PC-9 (cell line): ENCODE data around the gene TEKT2. TPM values are rescaled to one million over a fixed set of nuclear protein-coding genes. Genes with fewer than 3 reads are reported as not detected.

Source experiments
- BruUV-seq: library from RNA; stranded (reverse); fragments of 400-500 nt; replicated peaks from 2 replicates; lab custom pipeline; 2021; lab: Mats Ljungman, UMichigan
- CTCF ChIA-PET: fragments of 300-600 bp; sonication (Branson Sonifier 250); formaldehyde crosslinking; loops from one replicate; lab custom pipeline; 2022; ENCODE audit warnings: antibody characterized with exemption; lab: Charles Lee
- POLR2A ChIA-PET: fragments of 300-600 bp; sonication (Branson Sonifier 250); formaldehyde crosslinking; loops from one replicate; lab custom pipeline; 2022; ENCODE audit warnings: antibody characterized with exemption; ENCODE audit not compliant: unreplicated experiment; lab: Charles Lee
- DNase-seq, 2 experiments: peaks; one replicate each; pipeline versions ENCODE4 v3.0.0 to v3.0.0-alpha.2; 2015 to 2022; ENCODE audit warnings: mixed read lengths in 1 of 2
- H2AFZ ChIP-seq: fragments of 200-600 bp; sonication (generic); 2 replicates; pipeline ENCODE4 v1.8.1; 2017; ENCODE audit warnings: antibody characterized with exemption
- H3F3A ChIP-seq: fragments of 200-600 bp; sonication (generic); 2 replicates; pipeline ENCODE4 v1.8.1; 2017; ENCODE audit warnings: antibody characterized with exemption, mild to moderate bottlenecking, low read depth; ENCODE audit not compliant: insufficient read depth
- H3K27ac ChIP-seq: fragments of 200-600 bp; sonication (generic); 2 replicates; pipeline ENCODE4 v1.6.1; 2016; ENCODE audit warnings: mixed run types
- H3K27me3 ChIP-seq: fragments of 200-600 bp; sonication (generic); 2 replicates; pipeline ENCODE4 v1.6.1; 2016; ENCODE audit warnings: low read depth, mixed run types; ENCODE audit not compliant: insufficient read depth
- H3K36me3 ChIP-seq: fragments of 200-600 bp; sonication (generic); 2 replicates; pipeline ENCODE4 v1.6.1; 2016; ENCODE audit warnings: low read depth, mixed run types
- H3K4me1 ChIP-seq: fragments of 200-600 bp; sonication (generic); replicated peaks from 2 replicates; pipeline ENCODE4 v1.6.1; 2016; ENCODE audit warnings: mixed run types; ENCODE audit not compliant: insufficient read depth
- H3K4me2 ChIP-seq: fragments of 200-600 bp; sonication (generic); 2 replicates; pipeline ENCODE4 v1.6.1; 2017; ENCODE audit warnings: mixed run types
- H3K4me3 ChIP-seq: fragments of 200-600 bp; sonication (generic); 2 replicates; pipeline ENCODE4 v1.6.1; 2016; ENCODE audit warnings: mixed run types
- H3K79me2 ChIP-seq: fragments of 200-600 bp; sonication (generic); 2 replicates; pipeline ENCODE4 v1.6.1; 2017; ENCODE audit warnings: low read depth, mixed run types
- H3K9me2 ChIP-seq: fragments of 200-600 bp; sonication (generic); 2 replicates; pipeline ENCODE4 v1.8.1; 2017; ENCODE audit warnings: mild to moderate bottlenecking; ENCODE audit not compliant: insufficient read depth
- H3K9me3 ChIP-seq: fragments of 200-600 bp; sonication (generic); 2 replicates; pipeline ENCODE4 v1.8.1; 2016; ENCODE audit warnings: low read depth; ENCODE audit not compliant: insufficient read depth
- H4K20me1 ChIP-seq: fragments of 200-600 bp; sonication (generic); 2 replicates; pipeline ENCODE4 v1.8.1; 2017; ENCODE audit not compliant: insufficient read depth
- EZH2 ChIP-seq: fragments of 200-600 bp; sonication (generic); IDR thresholded peaks from 2 replicates; pipeline ENCODE4 v1.8.0; 2017; ENCODE audit warnings: antibody characterized with exemption, low read depth
- intact Hi-C: fragments of 100-400 bp; cut with micrococcal nuclease; formaldehyde crosslinking; loops from one replicate; pipeline ENCODE4 v1.10.0; 2022; ENCODE audit not compliant: unreplicated experiment
- total RNA-seq: library from RNA; stranded (reverse); gene quantifications from 2 replicates; pipeline ENCODE4 v1.2.3, GENCODE V29; 2021
- TF ChIP-seq, protein P1 (sequence below): fragments of 200-600 bp; sonication (generic); conservative IDR thresholded peaks from 2 replicates; pipeline ENCODE4 v1.6.1; 2017; ENCODE audit warnings: mixed run types, antibody characterized with exemption, mild to moderate bottlenecking, moderate library complexity

Gene TEKT2
- total RNA-seq, 1 experiment from 2014 or later = 1.1 TPM

- no peak overlapping the region for H3K27ac ChIP-seq
- intact Hi-C loops = no loop called here
These were observed 24.4 kb downstream of the TEKT2 start for GRCh38 chr1:36108314-36108713.

GRCh38 chr1:36109041-36109679 is 25.3 kb downstream of the TEKT2 start:
- no peaks in the 10 kb centered on the region for H3K9me2 ChIP-seq
- H3K4me3 ChIP-seq = no peak overlapping the region
- H3K4me1 ChIP-seq = peaks cover 17% of the 10 kb centered on the region
- H4K20me1 ChIP-seq = no peaks in the 10 kb centered on the region
- no peaks in the 10 kb centered on the region for H3K36me3 ChIP-seq
- CTCF ChIA-PET = interaction anchor here (0.6 to 0.7 kb wide), 3 partner anchors 9 to 191 kb away, joined by 3 to 6 read pairs (median 5); no protein-coding TSS in a partner anchor
- intact Hi-C loops = no loop called here
- H3K9me3 ChIP-seq = no peaks in the 10 kb centered on the region
- POLR2A ChIA-PET = no interaction called here
- H3K79me2 ChIP-seq = no peaks in the 10 kb centered on the region
- H3K27me3 ChIP-seq = no peaks in the 10 kb centered on the region
- H3K27ac ChIP-seq = no peak overlapping the region
- H2AFZ ChIP-seq = peak overlapping the region; percentile 78
- DNase-seq = peak; percentile 63 to 77
- no TSS peak for BruUV-seq
- TF ChIP-seq, protein P1, sequence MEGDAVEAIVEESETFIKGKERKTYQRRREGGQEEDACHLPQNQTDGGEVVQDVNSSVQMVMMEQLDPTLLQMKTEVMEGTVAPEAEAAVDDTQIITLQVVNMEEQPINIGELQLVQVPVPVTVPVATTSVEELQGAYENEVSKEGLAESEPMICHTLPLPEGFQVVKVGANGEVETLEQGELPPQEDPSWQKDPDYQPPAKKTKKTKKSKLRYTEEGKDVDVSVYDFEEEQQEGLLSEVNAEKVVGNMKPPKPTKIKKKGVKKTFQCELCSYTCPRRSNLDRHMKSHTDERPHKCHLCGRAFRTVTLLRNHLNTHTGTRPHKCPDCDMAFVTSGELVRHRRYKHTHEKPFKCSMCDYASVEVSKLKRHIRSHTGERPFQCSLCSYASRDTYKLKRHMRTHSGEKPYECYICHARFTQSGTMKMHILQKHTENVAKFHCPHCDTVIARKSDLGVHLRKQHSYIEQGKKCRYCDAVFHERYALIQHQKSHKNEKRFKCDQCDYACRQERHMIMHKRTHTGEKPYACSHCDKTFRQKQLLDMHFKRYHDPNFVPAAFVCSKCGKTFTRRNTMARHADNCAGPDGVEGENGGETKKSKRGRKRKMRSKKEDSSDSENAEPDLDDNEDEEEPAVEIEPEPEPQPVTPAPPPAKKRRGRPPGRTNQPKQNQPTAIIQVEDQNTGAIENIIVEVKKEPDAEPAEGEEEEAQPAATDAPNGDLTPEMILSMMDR = no peak
- no peak for TF ChIP-seq EZH2
- H3K4me2 ChIP-seq = peak overlapping the region; percentile 70
- H3F3A ChIP-seq = no peaks in the 10 kb centered on the region; the same call in 1 of the 2 replicates

More at GRCh38 chr1:36108314-36108713, 24.4 kb downstream of the TEKT2 start:
- H3K9me2 ChIP-seq = no peaks in the 10 kb centered on the region
- no peaks in the 10 kb centered on the region for H4K20me1 ChIP-seq
- H3K4me2 ChIP-seq = peak overlapping the region; percentile 70; the same call in 1 of the 2 replicates
- CTCF ChIA-PET = no interaction called here
- POLR2A ChIA-PET = no interaction called here
- no peak overlapping the region for H3K4me3 ChIP-seq
- TF ChIP-seq, protein P1 = no peak
- TF ChIP-seq EZH2 = no peak
- H3K79me2 ChIP-seq = no peaks in the 10 kb centered on the region
- peaks cover 17% of the 10 kb centered on the region for H3K4me1 ChIP-seq
- H3K36me3 ChIP-seq = no peaks in the 10 kb centered on the region
- H3F3A ChIP-seq = no peaks in the 10 kb centered on the region; the same call in 1 of the 2 replicates
- BruUV-seq = no TSS peak
- DNase-seq = no peak
- H3K27me3 ChIP-seq = no peaks in the 10 kb centered on the region
- no peak overlapping the region for H2AFZ ChIP-seq
- no peaks in the 10 kb centered on the region for H3K9me3 ChIP-seq

GRCh38 chr1:36111151-36111550 is 27.3 kb downstream of the TEKT2 start:
- Histone ChIP-seq H3K79me2 (no peaks in the 10 kb centered on the region), H3K4me3 (no peak overlapping the region), H4K20me1 (no peaks in the 10 kb centered on the region), H3F3A (no peaks in the 10 kb centered on the region; the same call in 1 of the 2 replicates), H3K4me1 (peaks cover 17% of the 10 kb centered on the region), H3K9me3 (no peaks in the 10 kb centered on the region), H3K27me3 (no peaks in the 10 kb centered on the region), H3K27ac (no peak overlapping the region), H3K36me3 (no peaks in the 10 kb centered on the region), H2AFZ (no peak overlapping the region), H3K4me2 (no peak overlapping the region), H3K9me2 (no peaks in the 10 kb centered on the region)
- intact Hi-C loops = no loop called here
- ChIA-PET POLR2A (no interaction called here), CTCF (no interaction called here)
- DNase-seq = no peak
- TF ChIP-seq, protein P1 = no peak
- TF ChIP-seq EZH2 = no peak
- BruUV-seq = no TSS peak
